NCI-H226 (cell line): Measurements from ENCODE around the gene NLRP11.
A peak's percentile ranks its signal among the peaks of the same experiment; 100 is the strongest.

ENCODE experiments used
- DNase-seq: peaks from one replicate; pipeline ENCODE4 v3.0.0-alpha.2; 2015

Gene NLRP11

GRCh38 chr19:55831846-55832245 lies at the start of gene NLRP11:
Gene NLRP11 (minus strand): TSS chr19:55831999. CDS start chr19:55818174, 13,825 bp downstream.
- no peak for DNase-seq

- DNase-seq, result no peak
These were observed 45.4 kb upstream of the NLRP11 start for GRCh38 chr19:55877211-55877610.

GRCh38 chr19:55870736-55871135 lies 38.9 kb upstream of the NLRP11 start:
- no peak for DNase-seq

- no peak for DNase-seq
These were observed 35.3 kb upstream of the NLRP11 start for GRCh38 chr19:55867101-55867500.

GRCh38 chr19:55866521-55866920 lies 34.7 kb upstream of the NLRP11 start:
- DNase-seq, result no peak

GRCh38 chr19:55858969-55859368 lies 27.2 kb upstream of the NLRP11 start:
- DNase-seq, result no peak

GRCh38 chr19:55858401-55858800 lies 26.6 kb upstream of the NLRP11 start:
- DNase-seq, result no peak

GRCh38 chr19:55857974-55858373 lies 26.2 kb upstream of the NLRP11 start:
- no peak for DNase-seq

- no peak for DNase-seq
These were observed 25.4 kb upstream of the NLRP11 start for GRCh38 chr19:55857149-55857548.

GRCh38 chr19:55855160-55855559 lies 23.4 kb upstream of the NLRP11 start:
- DNase-seq, result no peak

GRCh38 chr19:55838906-55839305 lies 7.1 kb upstream of the NLRP11 start:
- DNase-seq, result no peak

- DNase-seq, result no peak
These were observed 6.5 kb upstream of the NLRP11 start for GRCh38 chr19:55838251-55838650.

GRCh38 chr19:55836340-55836739 lies 4.5 kb upstream of the NLRP11 start, which contains the start of gene NLRP4:
Gene NLRP4 (plus strand): TSS chr19:55836540. CDS start chr19:55852081, 15,541 bp downstream.
- DNase-seq, result no peak

GRCh38 chr19:55832676-55833075 lies 877 bp upstream of the NLRP11 start:
- no peak for DNase-seq

GRCh38 chr19:55830656-55831055 lies 1.1 kb downstream of the NLRP11 start:
- no peak for DNase-seq

GRCh38 chr19:55820037-55820436 lies 11.8 kb downstream of the NLRP11 start:
- no peak for DNase-seq

GRCh38 chr19:55813906-55814305 lies 17.9 kb downstream of the NLRP11 start:
- no peak for DNase-seq

- no peak for DNase-seq
These were observed 19.4 kb downstream of the NLRP11 start for GRCh38 chr19:55812449-55812848.

GRCh38 chr19:55811340-55811739 lies 20.5 kb downstream of the NLRP11 start:
- DNase-seq, result no peak

GRCh38 chr19:55809381-55810058 lies 22.3 kb downstream of the NLRP11 start:
- DNase-seq, result peak; percentile 63

- DNase-seq, result no peak
These were observed 29.5 kb downstream of the NLRP11 start for GRCh38 chr19:55802281-55802680.

GRCh38 chr19:55801416-55801815 lies 30.4 kb downstream of the NLRP11 start:
- no peak for DNase-seq

- no peak for DNase-seq
These were observed 36.8 kb downstream of the NLRP11 start for GRCh38 chr19:55795021-55795420.

- no peak for DNase-seq
These were observed 50.7 kb downstream of the NLRP11 start for GRCh38 chr19:55781112-55781511.

- no peak for DNase-seq
These were observed 53.5 kb downstream of the NLRP11 start for GRCh38 chr19:55778331-55778730.
